NB4 (cell line): ENCODE data around the gene MPHOSPH9.
A peak's percentile ranks its signal among the peaks of the same experiment; 100 is the strongest.

Experiments used
- DNase-seq: peaks from one replicate; pipeline ENCODE4 v3.0.0; 2010; ENCODE audit warnings: low read depth
- H3K4me3 ChIP-seq: one replicate; pipeline ENCODE4 v1.5.1; 2011; ENCODE audit warnings: mild to moderate bottlenecking, low read depth, low read length, moderate library complexity
- MYC ChIP-seq: IDR thresholded peaks from 2 replicates; pipeline ENCODE4 v1.6.1; 2011; ENCODE audit warnings: low read depth, low read length
- POLR2A ChIP-seq: IDR thresholded peaks from 2 replicates; pipeline ENCODE4 v1.6.1; 2011; ENCODE audit warnings: mild to moderate bottlenecking; ENCODE audit not compliant: insufficient read length; ENCODE audit errors: extremely low read depth
- TF ChIP-seq, protein P1 (sequence below): IDR thresholded peaks from one replicate; pipeline ENCODE4 v1.5.1; 2012; ENCODE audit warnings: low read depth, low read length
- TF ChIP-seq, protein P2 (sequence below): IDR thresholded peaks from 2 replicates; pipeline ENCODE4 v1.6.1; 2011; ENCODE audit warnings: low read depth, low read length

MPHOSPH9 gene

DNA sequence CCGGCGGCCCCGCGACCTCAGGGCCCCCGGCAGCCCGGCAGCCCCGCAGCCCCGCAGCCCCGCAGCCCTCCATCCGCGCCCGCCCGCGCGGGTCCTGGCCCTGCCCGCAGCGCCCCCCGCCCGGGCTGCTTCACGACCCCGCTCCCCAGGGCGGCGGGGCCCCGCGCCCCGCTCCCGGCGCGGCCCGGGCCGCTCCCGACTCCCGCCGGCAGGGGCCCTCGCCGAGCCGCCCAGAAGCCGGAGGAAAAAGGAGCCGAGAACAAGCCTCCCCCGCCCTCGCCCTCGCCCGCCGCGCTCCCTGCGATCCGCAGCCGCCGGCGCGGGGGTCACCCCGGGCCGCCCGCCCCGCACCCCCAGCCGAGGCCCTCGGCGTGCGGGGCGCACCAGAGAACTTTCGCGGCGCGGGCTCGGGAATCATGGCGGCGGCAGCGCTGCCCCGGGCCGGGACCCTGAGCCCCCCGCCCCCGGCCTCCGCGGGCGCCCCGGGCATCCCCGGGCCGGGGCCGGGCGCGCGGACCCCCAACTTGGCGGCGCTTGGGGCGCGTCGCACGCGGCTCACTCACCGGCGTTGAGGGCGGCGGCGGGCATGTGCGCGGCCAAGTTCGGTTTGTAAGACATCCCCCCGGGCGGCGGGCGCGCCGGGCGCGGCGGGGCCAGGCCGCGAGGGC, 38.2 kb upstream of the MPHOSPH9 start:
- TF ChIP-seq POLR2A, result peak; percentile 25
- TF ChIP-seq, protein P1, sequence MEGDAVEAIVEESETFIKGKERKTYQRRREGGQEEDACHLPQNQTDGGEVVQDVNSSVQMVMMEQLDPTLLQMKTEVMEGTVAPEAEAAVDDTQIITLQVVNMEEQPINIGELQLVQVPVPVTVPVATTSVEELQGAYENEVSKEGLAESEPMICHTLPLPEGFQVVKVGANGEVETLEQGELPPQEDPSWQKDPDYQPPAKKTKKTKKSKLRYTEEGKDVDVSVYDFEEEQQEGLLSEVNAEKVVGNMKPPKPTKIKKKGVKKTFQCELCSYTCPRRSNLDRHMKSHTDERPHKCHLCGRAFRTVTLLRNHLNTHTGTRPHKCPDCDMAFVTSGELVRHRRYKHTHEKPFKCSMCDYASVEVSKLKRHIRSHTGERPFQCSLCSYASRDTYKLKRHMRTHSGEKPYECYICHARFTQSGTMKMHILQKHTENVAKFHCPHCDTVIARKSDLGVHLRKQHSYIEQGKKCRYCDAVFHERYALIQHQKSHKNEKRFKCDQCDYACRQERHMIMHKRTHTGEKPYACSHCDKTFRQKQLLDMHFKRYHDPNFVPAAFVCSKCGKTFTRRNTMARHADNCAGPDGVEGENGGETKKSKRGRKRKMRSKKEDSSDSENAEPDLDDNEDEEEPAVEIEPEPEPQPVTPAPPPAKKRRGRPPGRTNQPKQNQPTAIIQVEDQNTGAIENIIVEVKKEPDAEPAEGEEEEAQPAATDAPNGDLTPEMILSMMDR, result peak; percentile 42
- TF ChIP-seq MYC, result 0 out of 2 replicates have a peak, but pooled peaks have one; percentile 29
- TF ChIP-seq, protein P2, sequence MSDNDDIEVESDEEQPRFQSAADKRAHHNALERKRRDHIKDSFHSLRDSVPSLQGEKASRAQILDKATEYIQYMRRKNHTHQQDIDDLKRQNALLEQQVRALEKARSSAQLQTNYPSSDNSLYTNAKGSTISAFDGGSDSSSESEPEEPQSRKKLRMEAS, result no peak
- peak; percentile 85 for DNase-seq
- H3K4me3 ChIP-seq, result peak overlapping the region; percentile 66

DNA sequence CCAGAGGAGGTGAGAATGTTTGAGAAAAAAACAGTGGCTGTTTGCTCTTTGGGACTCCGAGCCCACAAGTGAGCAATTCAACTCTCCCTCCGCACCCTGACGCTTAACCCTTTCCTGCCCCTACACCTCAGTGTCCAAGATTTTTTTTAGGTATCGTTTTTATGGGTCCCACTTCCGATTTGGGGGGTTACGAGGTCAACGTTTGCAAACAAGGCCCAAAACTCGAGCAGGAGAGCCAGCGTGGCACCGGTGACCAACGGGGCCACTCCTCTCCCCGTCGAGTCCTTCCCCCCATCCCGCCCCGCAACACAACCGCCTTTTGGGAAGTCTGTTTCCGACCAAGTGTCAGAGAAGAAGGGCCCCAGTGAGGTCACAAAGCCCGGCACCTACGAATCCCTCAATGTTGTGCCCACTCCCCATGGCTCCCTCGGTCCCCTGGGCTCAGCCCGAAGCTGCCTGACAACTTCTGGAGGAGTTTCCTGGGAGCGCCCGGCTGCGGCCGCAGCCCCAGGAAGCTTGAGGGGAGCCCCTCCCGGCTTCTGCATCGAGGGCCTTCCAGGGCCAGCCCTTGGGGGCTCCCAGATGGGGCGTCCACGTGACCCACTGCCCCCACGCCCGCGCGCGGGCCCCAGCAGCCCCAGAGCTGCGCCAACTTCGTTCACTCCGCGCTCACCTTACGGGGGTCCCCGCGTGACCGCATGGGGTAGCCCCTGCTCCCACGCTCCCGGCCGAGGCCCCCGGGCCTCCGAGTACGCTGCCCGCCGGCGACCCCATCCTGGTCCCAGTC, 37.5 kb upstream of the MPHOSPH9 start:
- peak overlapping the region; percentile 66 for H3K4me3 ChIP-seq
- DNase-seq, result peak; percentile 62
- TF ChIP-seq, protein P1, result no peak
- TF ChIP-seq, protein P2, result no peak; the same call in 1 of the 2 replicates
- no peak; the same call in none of the 2 replicates for TF ChIP-seq MYC
- TF ChIP-seq POLR2A, result no peak

DNA sequence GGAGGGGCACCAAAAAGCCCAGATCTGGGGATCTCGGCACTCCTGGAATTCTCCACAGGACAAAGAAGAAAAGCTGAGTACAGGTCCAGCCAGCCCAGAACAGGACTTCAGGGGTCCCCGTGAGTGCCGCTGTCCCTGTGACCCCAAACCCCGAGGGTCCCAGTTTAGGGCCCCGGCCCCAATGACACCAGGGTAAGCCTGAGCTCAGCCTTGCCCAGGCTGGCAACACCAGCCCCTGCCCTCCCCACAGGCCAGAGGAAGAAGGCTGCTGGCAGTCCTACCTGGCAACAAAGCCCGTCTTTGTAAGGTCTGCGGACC, 36.9 kb upstream of the MPHOSPH9 start:
- no peak for DNase-seq
- TF ChIP-seq POLR2A (no peak), MYC (no peak)
- TF ChIP-seq, protein P1, result no peak
- TF ChIP-seq, protein P2, result no peak
- peak overlapping the region; percentile 66 for H3K4me3 ChIP-seq

DNA sequence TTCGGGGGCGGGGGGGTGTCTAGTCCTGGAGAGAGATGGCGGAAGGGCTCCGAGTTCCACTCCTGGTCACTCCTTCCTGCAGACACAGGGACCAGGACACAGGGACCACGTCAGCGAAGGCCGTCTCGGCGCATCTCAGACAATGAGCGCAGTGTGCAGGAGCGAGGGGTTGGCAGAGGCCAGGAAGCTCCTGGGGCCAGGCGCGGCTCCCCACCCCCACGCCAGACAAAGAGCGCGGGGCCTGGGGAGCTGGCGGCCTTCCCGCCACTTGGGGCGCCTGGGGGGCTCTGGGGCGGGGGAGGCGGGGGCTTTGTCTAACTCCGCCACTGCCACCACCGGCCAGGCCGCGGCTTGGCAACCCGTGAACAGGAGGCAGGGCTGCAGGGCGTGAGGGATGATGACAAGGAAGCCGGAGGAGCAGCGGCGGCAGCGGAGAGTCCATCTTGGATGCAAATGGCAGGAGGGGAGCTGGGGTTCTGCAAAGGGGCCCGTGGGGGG, 36.5 kb upstream of the MPHOSPH9 start:
- no peak for DNase-seq
- TF ChIP-seq, protein P2, result no peak
- TF ChIP-seq MYC, result no peak
- TF ChIP-seq, protein P1, result no peak
- no peak for TF ChIP-seq POLR2A
- no peak overlapping the region for H3K4me3 ChIP-seq

DNA sequence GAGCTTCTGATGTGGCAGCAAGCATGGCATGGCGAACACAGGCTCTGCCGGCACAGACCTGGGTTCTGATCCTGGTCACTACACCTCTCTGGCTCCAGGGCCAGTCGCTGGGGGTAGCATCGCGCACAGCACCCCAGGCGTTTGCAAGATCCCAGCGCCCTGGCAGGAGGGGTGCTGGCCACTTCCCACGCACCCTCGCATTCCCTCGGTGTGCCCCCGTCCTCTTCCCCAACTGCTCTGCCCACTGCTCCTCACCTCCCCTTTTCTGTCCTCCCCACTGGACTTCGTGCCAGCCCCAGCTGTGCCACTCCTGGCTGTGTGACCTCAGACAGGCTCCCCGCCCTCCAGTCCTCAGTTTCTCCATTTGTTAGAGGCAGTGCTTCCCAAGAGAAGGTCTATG, 35.9 kb upstream of the MPHOSPH9 start:
- no peak overlapping the region for H3K4me3 ChIP-seq
- DNase-seq, result no peak
- TF ChIP-seq MYC, result no peak
- TF ChIP-seq POLR2A, result no peak
- TF ChIP-seq, protein P1, result no peak
- TF ChIP-seq, protein P2, result no peak
